ENCODE results near the gene MTMR3.
"Not testable (repeated sequence)": the region's sequence is repeated elsewhere in the genome, so short reads cannot be mapped to it uniquely, and the experiment has no call there.

The MTMR3 gene

GRCh38 chr22:29972121-29972520 is 89.1 kb downstream of the MTMR3 start:
- DNase-seq, result no peak

- DNase-seq, result no peak
Observed at GRCh38 chr22:29973269-29973668, 90.3 kb downstream of the MTMR3 start.

GRCh38 chr22:29973680-29974079 is 90.7 kb downstream of the MTMR3 start:
- DNase-seq, result not testable (repeated sequence)

GRCh38 chr22:29975494-29975893 is 92.5 kb downstream of the MTMR3 start:
- DNase-seq, result no peak

- DNase-seq, result no peak
Observed at GRCh38 chr22:29977107-29977506, 94.1 kb downstream of the MTMR3 start.

- DNase-seq, result no peak
Observed at GRCh38 chr22:29979777-29980321, 96.9 kb downstream of the MTMR3 start.

GRCh38 chr22:29983296-29983917 is 100.4 kb downstream of the MTMR3 start:
- DNase-seq, result no peak

GRCh38 chr22:29985912-29986311 is 102.9 kb downstream of the MTMR3 start:
- no peak for DNase-seq

GRCh38 chr22:29987137-29987536 is 104.2 kb downstream of the MTMR3 start:
- no peak for DNase-seq

GRCh38 chr22:29988719-29989118 is 105.7 kb downstream of the MTMR3 start:
- no peak for DNase-seq

- no peak for DNase-seq
Observed at GRCh38 chr22:29989446-29989845, 106.5 kb downstream of the MTMR3 start.

- DNase-seq, result no peak
Observed at GRCh38 chr22:29992341-29993275, 109.6 kb downstream of the MTMR3 start.

- DNase-seq, result no peak
Observed at GRCh38 chr22:29994027-29994715, 111.2 kb downstream of the MTMR3 start.

- no peak for DNase-seq
Observed at GRCh38 chr22:29994943-29995342, 112.0 kb downstream of the MTMR3 start.

GRCh38 chr22:29997107-29997506 is 114.1 kb downstream of the MTMR3 start:
- DNase-seq, result no peak

- DNase-seq, result no peak
Observed at GRCh38 chr22:29997516-29997915, 114.5 kb downstream of the MTMR3 start.

- DNase-seq, result no peak
Observed at GRCh38 chr22:29998627-29999384, 115.8 kb downstream of the MTMR3 start.

- DNase-seq, result peak; percentile 11
Observed at GRCh38 chr22:30000566-30000965, 117.6 kb downstream of the MTMR3 start.

- DNase-seq, result no peak
Observed at GRCh38 chr22:30001459-30001858, 118.5 kb downstream of the MTMR3 start.

GRCh38 chr22:30002861-30003486 is 120.0 kb downstream of the MTMR3 start:
- no peak for DNase-seq

- no peak for DNase-seq
Observed at GRCh38 chr22:30004101-30004500, 121.1 kb downstream of the MTMR3 start.

- no peak for DNase-seq
Observed at GRCh38 chr22:30004694-30005093, 121.7 kb downstream of the MTMR3 start.
